Loucy (cell line): ENCODE measurements around the gene TM2D1.

Source experiments
- H2AFZ ChIP-seq: fragments of 200-600 bp; sonication (generic); 2 replicates; pipeline ENCODE4 v1.6.0; 2016; ENCODE audit warnings: antibody characterized with exemption, mild to moderate bottlenecking, low read length, moderate library complexity
- H3F3A ChIP-seq: fragments of 200-600 bp; 2 replicates; pipeline ENCODE4 v1.6.0; 2016; ENCODE audit warnings: antibody characterized with exemption, low read depth, mild to moderate bottlenecking
- H3K27me3 ChIP-seq: fragments of 200-600 bp; sonication (generic); 2 replicates; pipeline ENCODE4 v1.6.1; 2014; ENCODE audit warnings: low read length, mild to moderate bottlenecking; ENCODE audit not compliant: insufficient read depth, poor library complexity, severe bottlenecking
- H3K36me3 ChIP-seq: fragments of 200-600 bp; sonication (generic); 2 replicates; pipeline ENCODE4 v1.6.1; 2016; ENCODE audit warnings: low read length; ENCODE audit not compliant: insufficient read depth
- H3K4me1 ChIP-seq: fragments of 200-600 bp; sonication (generic); 2 replicates; pipeline ENCODE4 v1.5.1; 2014; ENCODE audit warnings: low read length, mild to moderate bottlenecking; ENCODE audit not compliant: insufficient read depth, poor library complexity, severe bottlenecking
- H3K4me2 ChIP-seq: fragments of 200-600 bp; sonication (generic); 2 replicates; pipeline ENCODE4 v1.6.0; 2014; ENCODE audit warnings: antibody characterized with exemption, low read length, low read depth, mild to moderate bottlenecking; ENCODE audit not compliant: poor library complexity, severe bottlenecking
- H3K4me3 ChIP-seq: fragments of 200-600 bp; sonication (generic); 2 replicates; pipeline ENCODE4 v1.5.1; 2014; ENCODE audit warnings: low read length, mild to moderate bottlenecking, mixed read lengths; ENCODE audit not compliant: poor library complexity, severe bottlenecking
- H3K79me2 ChIP-seq: fragments of 200-600 bp; sonication (generic); 2 replicates; pipeline ENCODE4 v1.6.1; 2014; ENCODE audit warnings: low read length; ENCODE audit not compliant: insufficient read depth
- H3K9ac ChIP-seq: fragments of 200-600 bp; sonication (generic); 2 replicates; pipeline ENCODE4 v1.6.0; 2014; ENCODE audit warnings: mild to moderate bottlenecking, low read depth, low read length, moderate library complexity; ENCODE audit not compliant: poor library complexity, severe bottlenecking
- H3K9me2 ChIP-seq: fragments of 200-600 bp; sonication (generic); replicated peaks from 2 replicates; pipeline ENCODE4 v1.6.1; 2016; ENCODE audit warnings: low read depth, low read length, mixed read lengths
- H3K9me3 ChIP-seq: fragments of 200-600 bp; sonication (generic); 2 replicates; pipeline ENCODE4 v1.6.1; 2014; ENCODE audit warnings: mild to moderate bottlenecking, antibody characterized with exemption, low read length, low read depth; ENCODE audit not compliant: insufficient read depth
- H4K20me1 ChIP-seq: fragments of 200-600 bp; sonication (generic); 2 replicates; pipeline ENCODE4 v1.6.0; 2014; ENCODE audit warnings: antibody characterized with exemption, low read length, mild to moderate bottlenecking; ENCODE audit not compliant: insufficient read depth, poor library complexity, severe bottlenecking
- CTCF ChIP-seq: fragments of 200-600 bp; sonication (generic); conservative IDR thresholded peaks from 2 replicates; pipeline ENCODE4 v1.5.1; 2014; ENCODE audit warnings: mild to moderate bottlenecking, antibody characterized with exemption, low read length
- EZH2phosphoT487 ChIP-seq: fragments of 200-600 bp; IDR thresholded peaks from 2 replicates; pipeline ENCODE4 v1.6.1; 2018; ENCODE audit warnings: antibody characterized with exemption, mild to moderate bottlenecking, moderate library complexity, borderline replicate concordance

The TM2D1 gene

GRCh38 chr1:61742620-61743430, 17.9 kb upstream of the TM2D1 start:
- Histone ChIP-seq H4K20me1 (no peaks in the 10 kb centered on the region), H3K9ac (no peak overlapping the region), H3K27me3 (no peaks in the 10 kb centered on the region), H3K79me2 (no peaks in the 10 kb centered on the region), H3K4me2 (no peak overlapping the region), H3K36me3 (no peaks in the 10 kb centered on the region), H3K9me2 (no peaks in the 10 kb centered on the region), H3K4me1 (no peaks in the 10 kb centered on the region), H3K9me3 (no peaks in the 10 kb centered on the region), H2AFZ (no peak overlapping the region), H3K4me3 (no peak overlapping the region), H3F3A (no peaks in the 10 kb centered on the region)
- TF ChIP-seq EZH2phosphoT487: no peak
- no peak for TF ChIP-seq CTCF

GRCh38 chr1:61741711-61742619, 17.0 kb upstream of the TM2D1 start, which contains the start of gene PATJ:
TSS of gene PATJ (plus strand) at chr1:61742480. CDS start at chr1:61762893, 20,413 bp downstream.
- no peaks in the 10 kb centered on the region for H3K27me3 ChIP-seq
- H3K79me2 ChIP-seq: no peaks in the 10 kb centered on the region
- H2AFZ ChIP-seq: no peak within 1 kb of the TSS
- no peaks in the 10 kb centered on the region for H3F3A ChIP-seq
- H3K9me3 ChIP-seq: no peaks in the 10 kb centered on the region
- no peak within 1 kb of the TSS for H3K9ac ChIP-seq
- no peaks in the 10 kb centered on the region for H3K4me1 ChIP-seq
- no peaks in the 10 kb centered on the region for H4K20me1 ChIP-seq
- H3K4me3 ChIP-seq: no peak within 1 kb of the TSS
- no peak within 1 kb of the TSS for H3K4me2 ChIP-seq
- TF ChIP-seq CTCF (no peak), EZH2phosphoT487 (no peak)
- H3K9me2 ChIP-seq: no peaks in the 10 kb centered on the region
- no peaks in the 10 kb centered on the region for H3K36me3 ChIP-seq

GRCh38 chr1:61740751-61741700, 16.1 kb upstream of the TM2D1 start:
- Histone ChIP-seq H3K27me3 (no peaks in the 10 kb centered on the region), H3K9ac (no peak overlapping the region), H4K20me1 (no peaks in the 10 kb centered on the region), H3K9me2 (no peaks in the 10 kb centered on the region), H2AFZ (no peak overlapping the region), H3K36me3 (no peaks in the 10 kb centered on the region), H3K79me2 (no peaks in the 10 kb centered on the region), H3F3A (no peaks in the 10 kb centered on the region), H3K4me2 (no peak overlapping the region), H3K4me1 (no peaks in the 10 kb centered on the region), H3K9me3 (no peaks in the 10 kb centered on the region), H3K4me3 (no peak overlapping the region)
- TF ChIP-seq EZH2phosphoT487 (no peak), CTCF (no peak)
